GM12878 (cell line): ENCODE results near the gene PTPRF. TPM values are rescaled to one million over a fixed set of nuclear protein-coding genes. Genes with fewer than 3 reads are reported as not detected.

Experiments used
- ATAC-seq: fragments of 200-7000 bp; cut with Tn5 transposase; 3 replicates; pipeline ENCODE4 v1.9.1; 2020; ENCODE audit warnings: mild to moderate bottlenecking, moderate library complexity
- BruUV-seq: library from RNA; stranded (reverse); fragments of 400-500 nt; replicated peaks from 2 replicates; lab custom pipeline; 2021; lab: Mats Ljungman, UMichigan
- CTCF ChIA-PET: fragments of 300-600 bp; sonication (Branson Sonifier 250); formaldehyde crosslinking; extraction: SDS; loops from one replicate; lab custom pipeline; 2021; ENCODE audit warnings: inconsistent platforms; lab: Yijun Ruan, JAX
- POLR2A ChIA-PET: fragments of 350-600 bp; formaldehyde crosslinking; extraction: SDS; loops from one replicate; lab custom pipeline; 2021; ENCODE audit warnings: inconsistent platforms; lab: Charles Lee
- RAD21 ChIA-PET: fragments of 300-600 bp; sonication (Branson Sonifier 250); formaldehyde crosslinking; loops from one replicate; lab custom pipeline; 2023; ENCODE audit warnings: antibody characterized with exemption; ENCODE audit not compliant: unreplicated experiment; lab: Charles Lee
- SMC1A ChIA-PET: fragments of 300-600 bp; sonication (Branson Sonifier 250); formaldehyde crosslinking; loops from one replicate; lab custom pipeline; 2023; ENCODE audit not compliant: unreplicated experiment, uncharacterized antibody; lab: Charles Lee
- DNase-seq: peaks from one replicate; pipeline ENCODE4 v3.0.0-alpha.2; 2011; ENCODE audit warnings: low read depth, low spot score
- FAIRE-seq: peaks from 3 replicates; lab custom pipeline; 2011; peaks lifted over from hg19 to GRCh38; lab: Jason Lieb, UNC
- H2AFZ ChIP-seq: 2 replicates; pipeline ENCODE4 v1.6.0; 2011; ENCODE audit warnings: low read depth, low read length, control low read depth; ENCODE audit not compliant: control insufficient read depth
- H3K27ac ChIP-seq: 2 replicates; pipeline ENCODE4 v1.5.1; 2011; ENCODE audit warnings: control low read depth; ENCODE audit not compliant: control insufficient read depth, insufficient read depth
- H3K27me3 ChIP-seq, 2 experiments: replicated peaks in 1 of 2; 2 replicates each; pipeline versions ENCODE4 v1.6.0 to v1.6.1; 2011; ENCODE audit warnings: low read length in 1 of 2; ENCODE audit not compliant: control insufficient read depth in 2 of 2, insufficient read depth in 2 of 2
- H3K36me3 ChIP-seq, 2 experiments: 2 replicates each; pipeline ENCODE4 v1.5.1; 2011; ENCODE audit warnings: low read length in 1 of 2; ENCODE audit not compliant: control insufficient read depth in 2 of 2, insufficient read depth in 2 of 2
- H3K4me1 ChIP-seq: 2 replicates; pipeline ENCODE4 v1.6.1; 2011; ENCODE audit warnings: mild to moderate bottlenecking, low read length, moderate library complexity, mixed read lengths; ENCODE audit not compliant: control insufficient read depth, insufficient read depth
- H3K4me2 ChIP-seq: 2 replicates; pipeline ENCODE4 v1.6.0; 2011; ENCODE audit warnings: control low read depth; ENCODE audit not compliant: control insufficient read depth, insufficient read depth
- H3K4me3 ChIP-seq: fragments of 200-600 bp; sonication (generic); 2 replicates; pipeline ENCODE4 v1.5.1; 2016
- H3K79me2 ChIP-seq: 2 replicates; pipeline ENCODE4 v1.6.0; 2011; ENCODE audit warnings: low read length; ENCODE audit not compliant: control insufficient read depth, insufficient read depth
- H3K9ac ChIP-seq: 2 replicates; pipeline ENCODE4 v1.8.0; 2011; ENCODE audit warnings: low read length, control low read depth, mixed read lengths; ENCODE audit not compliant: control insufficient read depth, insufficient read depth
- H3K9me3 ChIP-seq: replicated peaks from 3 replicates; pipeline ENCODE4 v1.5.1; 2011; ENCODE audit warnings: mild to moderate bottlenecking, low read length; ENCODE audit not compliant: control insufficient read depth, insufficient read depth
- H4K20me1 ChIP-seq: 2 replicates; pipeline ENCODE4 v1.6.0; 2011; ENCODE audit not compliant: control insufficient read depth, insufficient read depth
- ESRRA ChIP-seq: IDR thresholded peaks from 2 replicates; pipeline ENCODE4 v1.6.1; 2012; ENCODE audit warnings: mild to moderate bottlenecking, low read length, improper control_type of control experiment
- HDGF ChIP-seq: fragments of 450-650 bp; IDR thresholded peaks from 2 replicates; pipeline ENCODE4 v1.6.1; 2016; ENCODE audit warnings: antibody characterized with exemption
- IKZF2 ChIP-seq, 2 experiments: fragments of 450-650 bp; IDR thresholded peaks; 2 replicates each; pipeline ENCODE4 v1.6.1; 2017; ENCODE audit warnings: mild to moderate bottlenecking in 2 of 2, moderate library complexity in 2 of 2
- NBN ChIP-seq: fragments of 450-650 bp; IDR thresholded peaks from 2 replicates; pipeline ENCODE4 v1.6.1; 2016
- POLR2AphosphoS2 ChIP-seq: IDR thresholded peaks from 2 replicates; pipeline ENCODE4 v1.6.1; 2011; ENCODE audit warnings: low read depth, mild to moderate bottlenecking, low read length, improper control_type of control experiment, moderate library complexity
- RFX5 ChIP-seq: IDR thresholded peaks from 2 replicates; pipeline ENCODE4 v1.6.1; 2011; ENCODE audit warnings: low read depth, low read length, improper control_type of control experiment
- TAF1 ChIP-seq: IDR thresholded peaks from 2 replicates; pipeline ENCODE4 v1.6.1; 2011; ENCODE audit warnings: mild to moderate bottlenecking, low read depth, low read length, borderline replicate concordance
- WGBS: methylation state at CpG from one replicate; pipeline ENCODE4 v1.1.6; 2016; ENCODE audit warnings: low lambda C conversion rate; ENCODE audit not compliant: insufficient replicate concordance, insufficient coverage; ENCODE audit errors: missing lambda C conversion rate; 5-methylcytosine and 5-hydroxymethylcytosine counted together
- in situ Hi-C: fragments of 300-500 bp; cut with MboI; formaldehyde crosslinking; loops from 9 replicates; pipeline ENCODE4 v1.14.3; 2018; ENCODE audit warnings: mixed read lengths
- intact Hi-C: fragments of 100-400 bp; cut with micrococcal nuclease; formaldehyde crosslinking; loops from one replicate; pipeline ENCODE4 v1.14.2; 2022; ENCODE audit not compliant: unreplicated experiment
- polyA plus RNA-seq, 11 experiments: library from polyadenylated mRNA; depleted of rRNA in 4 of 11; unstranded in 6 of 11; stranded (reverse) in 5 of 11; fragments of >200 nt; fragmentation: Nextera tagmentation in 4 of 11; fragmentation: Illumina TruSeq in 1 of 11; extraction: Ambion mirVana in 4 of 11; extraction: Trizol in 1 of 11; gene quantifications; 1 replicate in 1 of 11; 2 replicates in 10 of 11; pipeline versions ENCODE4 v1.2.1 to v1.2.3, GENCODE V29; 2011 to 2016; ENCODE audit warnings: inconsistent platforms in 2 of 11, missing spikeins in 2 of 11, low read depth in 1 of 11
- total RNA-seq, 4 experiments: library from RNA; depleted of rRNA in 3 of 4; stranded (reverse); fragments of >200 nt in 3 of 4; fragmentation: Illumina TruSeq in 1 of 4; extraction: Trizol in 1 of 4; gene quantifications; 2 replicates each; pipeline versions ENCODE4 v1.2.1 to v1.2.3, GENCODE V29; 2013 to 2021
- TF ChIP-seq, protein P1 (sequence below): fragments of 150-350 bp; IDR thresholded peaks from 2 replicates; pipeline ENCODE4 v1.6.1; 2014; ENCODE audit warnings: mild to moderate bottlenecking, low read depth, low read length
- TF ChIP-seq, protein P2 (sequence below), 3 experiments: IDR thresholded peaks in 2 of 3; conservative IDR thresholded peaks in 1 of 3; 2 replicates each; pipeline ENCODE4 v1.5.1; 2011; ENCODE audit warnings: low read depth in 3 of 3, low read length in 3 of 3, mild to moderate bottlenecking in 3 of 3, control low read depth in 2 of 3, moderate library complexity in 2 of 3, inconsistent platforms in 1 of 3, mixed read lengths in 1 of 3; ENCODE audit not compliant: control insufficient read depth in 2 of 3, insufficient read depth in 1 of 3; ENCODE audit errors: extremely low read depth in 1 of 3
- TF ChIP-seq, protein P3 (sequence below): fragments of 450-650 bp; IDR thresholded peaks from 2 replicates; pipeline ENCODE4 v1.6.1; 2017; ENCODE audit warnings: mild to moderate bottlenecking

PTPRF gene
- total and polyA plus RNA-seq, 10 of the 15 experiments (the other 5 are each of a cell fraction or from before 2014, with no cell fraction given) = 0.04 to 2.6 (median 0.32) TPM

DNA sequence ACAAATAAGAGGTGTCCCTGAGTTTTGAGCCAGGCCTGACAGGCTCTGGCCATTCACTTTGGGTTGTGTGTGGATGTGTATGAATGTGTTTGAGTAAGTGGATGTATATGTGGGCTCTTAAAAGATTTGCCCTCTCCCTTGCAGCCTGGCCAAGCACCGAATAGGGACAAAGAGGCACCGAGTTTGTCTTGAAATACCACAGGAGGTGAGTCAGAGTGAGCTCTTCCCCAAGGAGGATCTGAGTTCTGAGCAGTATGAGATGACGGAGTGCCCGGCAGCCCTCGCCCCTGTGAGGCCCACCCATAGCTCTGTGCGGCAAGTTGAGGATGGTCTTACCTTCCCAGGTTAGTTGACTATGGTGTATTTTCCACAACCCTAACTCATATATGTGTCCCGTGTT is 138.3 kb downstream of the PTPRF start:
- ChIA-PET SMC1A (no interaction called here), POLR2A (no interaction called here)
- no peak for FAIRE-seq

DNA sequence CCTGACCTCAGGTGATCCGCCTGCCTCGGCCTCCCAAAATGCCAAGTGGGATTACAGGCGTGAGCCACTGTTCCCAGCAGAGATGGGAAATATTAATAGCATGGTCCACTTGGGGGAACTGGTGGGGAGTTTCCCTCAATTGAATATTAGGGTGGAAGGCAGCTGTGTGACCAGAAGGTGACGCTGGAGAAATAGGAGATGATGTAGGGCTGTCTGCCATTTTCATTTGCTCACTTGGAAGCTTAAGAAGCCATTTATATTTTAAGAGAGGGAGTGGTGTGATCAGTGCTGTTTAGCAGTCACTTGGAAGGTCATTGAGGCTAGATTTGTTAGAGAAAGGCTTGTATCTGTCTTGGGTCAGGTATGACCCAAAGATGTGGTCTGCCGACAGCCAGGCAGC is 139.2 kb downstream of the PTPRF start:
- Histone ChIP-seq H2AFZ (no peak overlapping the region), H3K4me3 (no peak overlapping the region), H3K4me2 (no peak overlapping the region), H4K20me1 (no peaks in the 10 kb centered on the region), H3K27ac (no peak overlapping the region), H3K36me3 (peaks cover 31 to 56% of the 10 kb centered on the region in 2 experiments), H3K9ac (no peak overlapping the region), H3K4me1 (no peaks in the 10 kb centered on the region; the same call in 1 of the 2 replicates), H3K27me3 (no peaks in the 10 kb centered on the region), H3K9me3 (no peaks in the 10 kb centered on the region), H3K79me2 (no peaks in the 10 kb centered on the region; the same call in 1 of the 2 replicates)
- in situ Hi-C loops = no loop called here
- POLR2A ChIA-PET = no interaction called here
- TSS peak; percentile 26 for BruUV-seq
- 98% methylated on average over 5 of the region's 5 CpGs for WGBS
- CTCF ChIA-PET = no interaction called here
- DNase-seq = no peak
- TF ChIP-seq, protein P1, sequence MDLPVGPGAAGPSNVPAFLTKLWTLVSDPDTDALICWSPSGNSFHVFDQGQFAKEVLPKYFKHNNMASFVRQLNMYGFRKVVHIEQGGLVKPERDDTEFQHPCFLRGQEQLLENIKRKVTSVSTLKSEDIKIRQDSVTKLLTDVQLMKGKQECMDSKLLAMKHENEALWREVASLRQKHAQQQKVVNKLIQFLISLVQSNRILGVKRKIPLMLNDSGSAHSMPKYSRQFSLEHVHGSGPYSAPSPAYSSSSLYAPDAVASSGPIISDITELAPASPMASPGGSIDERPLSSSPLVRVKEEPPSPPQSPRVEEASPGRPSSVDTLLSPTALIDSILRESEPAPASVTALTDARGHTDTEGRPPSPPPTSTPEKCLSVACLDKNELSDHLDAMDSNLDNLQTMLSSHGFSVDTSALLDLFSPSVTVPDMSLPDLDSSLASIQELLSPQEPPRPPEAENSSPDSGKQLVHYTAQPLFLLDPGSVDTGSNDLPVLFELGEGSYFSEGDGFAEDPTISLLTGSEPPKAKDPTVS = no peak
- TF ChIP-seq, protein P2, sequence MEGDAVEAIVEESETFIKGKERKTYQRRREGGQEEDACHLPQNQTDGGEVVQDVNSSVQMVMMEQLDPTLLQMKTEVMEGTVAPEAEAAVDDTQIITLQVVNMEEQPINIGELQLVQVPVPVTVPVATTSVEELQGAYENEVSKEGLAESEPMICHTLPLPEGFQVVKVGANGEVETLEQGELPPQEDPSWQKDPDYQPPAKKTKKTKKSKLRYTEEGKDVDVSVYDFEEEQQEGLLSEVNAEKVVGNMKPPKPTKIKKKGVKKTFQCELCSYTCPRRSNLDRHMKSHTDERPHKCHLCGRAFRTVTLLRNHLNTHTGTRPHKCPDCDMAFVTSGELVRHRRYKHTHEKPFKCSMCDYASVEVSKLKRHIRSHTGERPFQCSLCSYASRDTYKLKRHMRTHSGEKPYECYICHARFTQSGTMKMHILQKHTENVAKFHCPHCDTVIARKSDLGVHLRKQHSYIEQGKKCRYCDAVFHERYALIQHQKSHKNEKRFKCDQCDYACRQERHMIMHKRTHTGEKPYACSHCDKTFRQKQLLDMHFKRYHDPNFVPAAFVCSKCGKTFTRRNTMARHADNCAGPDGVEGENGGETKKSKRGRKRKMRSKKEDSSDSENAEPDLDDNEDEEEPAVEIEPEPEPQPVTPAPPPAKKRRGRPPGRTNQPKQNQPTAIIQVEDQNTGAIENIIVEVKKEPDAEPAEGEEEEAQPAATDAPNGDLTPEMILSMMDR (IDR thresholded peaks at IDR 0.05 in 2 of 3, conservative IDR thresholded peaks at IDR 0.05 in 1 of 3; ENCODE audit: control insufficient read depth in 2 of 3, extremely low read depth in 1 of 3, insufficient read depth in 1 of 3, low read depth in 3 of 3, low read length in 3 of 3) = no peak
- TF ChIP-seq ESRRA (no peak), IKZF2 (IDR thresholded peaks at IDR 0.05) (no peak), TAF1 (no peak)
- SMC1A ChIA-PET = no interaction called here
- no peak for ATAC-seq
- intact Hi-C loops = no loop called here
- FAIRE-seq = no peak
- RAD21 ChIA-PET = no interaction called here

More for the DNA sequence above, 138.3 kb downstream of the PTPRF start:
- H3K9me3 ChIP-seq = no peaks in the 10 kb centered on the region
- TF ChIP-seq, protein P3, sequence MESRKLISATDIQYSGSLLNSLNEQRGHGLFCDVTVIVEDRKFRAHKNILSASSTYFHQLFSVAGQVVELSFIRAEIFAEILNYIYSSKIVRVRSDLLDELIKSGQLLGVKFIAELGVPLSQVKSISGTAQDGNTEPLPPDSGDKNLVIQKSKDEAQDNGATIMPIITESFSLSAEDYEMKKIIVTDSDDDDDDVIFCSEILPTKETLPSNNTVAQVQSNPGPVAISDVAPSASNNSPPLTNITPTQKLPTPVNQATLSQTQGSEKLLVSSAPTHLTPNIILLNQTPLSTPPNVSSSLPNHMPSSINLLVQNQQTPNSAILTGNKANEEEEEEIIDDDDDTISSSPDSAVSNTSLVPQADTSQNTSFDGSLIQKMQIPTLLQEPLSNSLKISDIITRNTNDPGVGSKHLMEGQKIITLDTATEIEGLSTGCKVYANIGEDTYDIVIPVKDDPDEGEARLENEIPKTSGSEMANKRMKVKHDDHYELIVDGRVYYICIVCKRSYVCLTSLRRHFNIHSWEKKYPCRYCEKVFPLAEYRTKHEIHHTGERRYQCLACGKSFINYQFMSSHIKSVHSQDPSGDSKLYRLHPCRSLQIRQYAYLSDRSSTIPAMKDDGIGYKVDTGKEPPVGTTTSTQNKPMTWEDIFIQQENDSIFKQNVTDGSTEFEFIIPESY = no peak
- TF ChIP-seq RFX5 = no peak
- no peak for TF ChIP-seq POLR2AphosphoS2
- no peak for TF ChIP-seq NBN
- no peak for TF ChIP-seq HDGF
- no peak for ATAC-seq
- ChIA-PET CTCF (interaction anchor here (0.7 kb wide), 1 partner anchor 94 kb away, joined by 3 read pairs; no protein-coding TSS in a partner anchor), RAD21 (no interaction called here)
- 47% methylated on average over 7 of the region's 7 CpGs for WGBS
- H3K9ac ChIP-seq = no peak overlapping the region
- no peaks in the 10 kb centered on the region for H4K20me1 ChIP-seq
- no peaks in the 10 kb centered on the region; the same call in 1 of the 2 replicates for H3K79me2 ChIP-seq
- peaks cover 6% of the 10 kb centered on the region for H3K4me1 ChIP-seq
- no peaks in the 10 kb centered on the region for H3K27me3 ChIP-seq
- peaks cover 32 to 59% of the 10 kb centered on the region in 2 experiments for H3K36me3 ChIP-seq
- no TSS peak for BruUV-seq
- in situ Hi-C loops = no loop called here
- no peak for DNase-seq
- no peak overlapping the region for H3K4me2 ChIP-seq
- intact Hi-C loops = no loop called here
- H2AFZ ChIP-seq = no peak overlapping the region
- H3K27ac ChIP-seq = no peak overlapping the region
- H3K4me3 ChIP-seq = no peak overlapping the region
